ENCODE results near the gene LRFN3.

DNA sequence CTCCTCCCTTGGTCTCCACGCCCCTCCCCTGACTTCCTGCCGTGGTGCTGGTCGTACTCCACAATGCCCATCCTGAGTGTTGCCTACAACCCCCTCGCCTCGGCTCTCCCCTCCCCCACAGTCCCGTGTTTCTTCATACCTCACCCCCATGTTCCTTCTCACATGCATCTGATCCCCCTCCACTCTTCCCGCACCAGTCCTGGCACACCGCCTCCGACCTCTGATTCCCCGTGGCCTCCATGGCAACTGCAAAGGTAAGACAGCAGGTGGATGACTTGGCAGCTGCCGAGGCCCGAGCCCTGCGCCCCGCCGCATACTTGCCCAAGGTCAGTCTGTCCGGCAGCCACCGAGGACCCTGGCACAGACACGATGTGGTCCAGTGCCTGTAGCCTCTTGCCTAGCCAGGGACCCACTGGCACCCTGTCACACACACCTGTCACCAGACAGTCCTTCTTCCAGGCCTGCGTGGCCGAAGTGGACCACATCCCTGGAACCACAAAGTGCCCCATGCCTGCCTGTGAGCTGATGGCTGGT is 42.7 kb downstream of the LRFN3 start:
- TF ChIP-seq, protein P1, sequence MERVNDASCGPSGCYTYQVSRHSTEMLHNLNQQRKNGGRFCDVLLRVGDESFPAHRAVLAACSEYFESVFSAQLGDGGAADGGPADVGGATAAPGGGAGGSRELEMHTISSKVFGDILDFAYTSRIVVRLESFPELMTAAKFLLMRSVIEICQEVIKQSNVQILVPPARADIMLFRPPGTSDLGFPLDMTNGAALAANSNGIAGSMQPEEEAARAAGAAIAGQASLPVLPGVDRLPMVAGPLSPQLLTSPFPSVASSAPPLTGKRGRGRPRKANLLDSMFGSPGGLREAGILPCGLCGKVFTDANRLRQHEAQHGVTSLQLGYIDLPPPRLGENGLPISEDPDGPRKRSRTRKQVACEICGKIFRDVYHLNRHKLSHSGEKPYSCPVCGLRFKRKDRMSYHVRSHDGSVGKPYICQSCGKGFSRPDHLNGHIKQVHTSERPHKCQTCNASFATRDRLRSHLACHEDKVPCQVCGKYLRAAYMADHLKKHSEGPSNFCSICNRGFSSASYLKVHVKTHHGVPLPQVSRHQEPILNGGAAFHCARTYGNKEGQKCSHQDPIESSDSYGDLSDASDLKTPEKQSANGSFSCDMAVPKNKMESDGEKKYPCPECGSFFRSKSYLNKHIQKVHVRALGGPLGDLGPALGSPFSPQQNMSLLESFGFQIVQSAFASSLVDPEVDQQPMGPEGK (CRISPR knock-in tag; IDR thresholded peaks at IDR 0.05; ENCODE audit: borderline replicate concordance), result no peak
- TF ChIP-seq GLIS3 (CRISPR knock-in tag; IDR thresholded peaks at IDR 0.05) (no peak), BACH2 (CRISPR knock-in tag; IDR thresholded peaks at IDR 0.05; ENCODE audit: borderline replicate concordance) (no peak), SNAI2 (CRISPR knock-in tag; IDR thresholded peaks at IDR 0.05) (no peak), ARNTL (CRISPR knock-in tag; IDR thresholded peaks at IDR 0.05; ENCODE audit: borderline replicate concordance, low read depth) (no peak), ZFP30 (CRISPR knock-in tag; IDR thresholded peaks at IDR 0.05) (no peak)
- TF ChIP-seq, protein P2, sequence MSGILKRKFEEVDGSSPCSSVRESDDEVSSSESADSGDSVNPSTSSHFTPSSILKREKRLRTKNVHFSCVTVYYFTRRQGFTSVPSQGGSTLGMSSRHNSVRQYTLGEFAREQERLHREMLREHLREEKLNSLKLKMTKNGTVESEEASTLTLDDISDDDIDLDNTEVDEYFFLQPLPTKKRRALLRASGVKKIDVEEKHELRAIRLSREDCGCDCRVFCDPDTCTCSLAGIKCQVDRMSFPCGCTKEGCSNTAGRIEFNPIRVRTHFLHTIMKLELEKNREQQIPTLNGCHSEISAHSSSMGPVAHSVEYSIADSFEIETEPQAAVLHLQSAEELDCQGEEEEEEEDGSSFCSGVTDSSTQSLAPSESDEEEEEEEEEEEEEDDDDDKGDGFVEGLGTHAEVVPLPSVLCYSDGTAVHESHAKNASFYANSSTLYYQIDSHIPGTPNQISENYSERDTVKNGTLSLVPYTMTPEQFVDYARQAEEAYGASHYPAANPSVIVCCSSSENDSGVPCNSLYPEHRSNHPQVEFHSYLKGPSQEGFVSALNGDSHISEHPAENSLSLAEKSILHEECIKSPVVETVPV (CRISPR knock-in tag; IDR thresholded peaks at IDR 0.05), result no peak
- TF ChIP-seq, protein P3, sequence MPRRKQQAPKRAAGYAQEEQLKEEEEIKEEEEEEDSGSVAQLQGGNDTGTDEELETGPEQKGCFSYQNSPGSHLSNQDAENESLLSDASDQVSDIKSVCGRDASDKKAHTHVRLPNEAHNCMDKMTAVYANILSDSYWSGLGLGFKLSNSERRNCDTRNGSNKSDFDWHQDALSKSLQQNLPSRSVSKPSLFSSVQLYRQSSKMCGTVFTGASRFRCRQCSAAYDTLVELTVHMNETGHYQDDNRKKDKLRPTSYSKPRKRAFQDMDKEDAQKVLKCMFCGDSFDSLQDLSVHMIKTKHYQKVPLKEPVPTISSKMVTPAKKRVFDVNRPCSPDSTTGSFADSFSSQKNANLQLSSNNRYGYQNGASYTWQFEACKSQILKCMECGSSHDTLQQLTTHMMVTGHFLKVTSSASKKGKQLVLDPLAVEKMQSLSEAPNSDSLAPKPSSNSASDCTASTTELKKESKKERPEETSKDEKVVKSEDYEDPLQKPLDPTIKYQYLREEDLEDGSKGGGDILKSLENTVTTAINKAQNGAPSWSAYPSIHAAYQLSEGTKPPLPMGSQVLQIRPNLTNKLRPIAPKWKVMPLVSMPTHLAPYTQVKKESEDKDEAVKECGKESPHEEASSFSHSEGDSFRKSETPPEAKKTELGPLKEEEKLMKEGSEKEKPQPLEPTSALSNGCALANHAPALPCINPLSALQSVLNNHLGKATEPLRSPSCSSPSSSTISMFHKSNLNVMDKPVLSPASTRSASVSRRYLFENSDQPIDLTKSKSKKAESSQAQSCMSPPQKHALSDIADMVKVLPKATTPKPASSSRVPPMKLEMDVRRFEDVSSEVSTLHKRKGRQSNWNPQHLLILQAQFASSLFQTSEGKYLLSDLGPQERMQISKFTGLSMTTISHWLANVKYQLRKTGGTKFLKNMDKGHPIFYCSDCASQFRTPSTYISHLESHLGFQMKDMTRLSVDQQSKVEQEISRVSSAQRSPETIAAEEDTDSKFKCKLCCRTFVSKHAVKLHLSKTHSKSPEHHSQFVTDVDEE (CRISPR knock-in tag; IDR thresholded peaks at IDR 0.05), result no peak

Data from SK-N-SH treated with all-trans-retinoic acid at 6 μM for 48 hours (cell line).